Myocyte (in vitro differentiated cells): ENCODE measurements around the gene DCAF10. TPM values are rescaled to one million over a fixed set of nuclear protein-coding genes. Genes with fewer than 3 reads are reported as not detected.
A peak's percentile ranks its signal among the peaks of the same experiment; 100 is the strongest.
"Not testable (repeated sequence)": the region's sequence is repeated elsewhere in the genome, so short reads cannot be mapped to it uniquely, and the experiment has no call there.

ENCODE experiments used
- DNase-seq: peaks from one replicate; pipeline ENCODE4 v3.0.0-alpha.2; 2012; ENCODE audit warnings: low read depth
- total RNA-seq: library from RNA; depleted of rRNA; stranded (reverse); fragments of >200 nt; gene quantifications from 2 replicates; pipeline ENCODE4 v1.2.3, GENCODE V29; 2014

Gene DCAF10
- total RNA-seq, 1 donor from 2014 or later = 19.8 TPM

GRCh38 chr9:37906312-37907239 is 106.0 kb downstream of the DCAF10 start:
- DNase-seq = no peak

- DNase-seq = no peak
These were observed 107.7 kb downstream of the DCAF10 start for GRCh38 chr9:37908283-37908682.

DNA sequence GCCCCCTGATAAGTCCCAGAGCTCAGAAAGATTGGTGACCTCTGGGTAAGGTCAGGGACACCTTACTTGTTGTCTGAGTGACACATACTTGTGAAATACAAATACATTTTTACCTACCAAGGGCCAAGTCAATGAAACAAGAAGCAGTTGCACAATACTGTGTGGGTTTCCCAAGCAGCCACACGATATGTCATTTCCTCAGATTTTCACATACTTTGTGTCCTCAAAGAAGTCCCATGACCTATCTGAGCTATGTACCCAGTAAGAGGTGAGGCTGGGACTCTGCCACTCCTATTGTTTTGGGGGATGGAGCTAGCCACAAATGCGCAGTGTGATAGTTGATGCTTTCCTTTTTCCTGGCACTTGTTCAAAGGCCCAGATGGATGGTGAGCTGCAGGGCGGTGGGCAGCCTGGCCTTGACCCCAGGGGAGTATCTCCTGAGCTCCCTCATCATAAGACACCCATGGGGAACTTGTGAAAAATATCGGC is 108.1 kb downstream of the DCAF10 start:
- no peak for DNase-seq

- DNase-seq = no peak
These were observed 108.7 kb downstream of the DCAF10 start for GRCh38 chr9:37909326-37909725.

DNA sequence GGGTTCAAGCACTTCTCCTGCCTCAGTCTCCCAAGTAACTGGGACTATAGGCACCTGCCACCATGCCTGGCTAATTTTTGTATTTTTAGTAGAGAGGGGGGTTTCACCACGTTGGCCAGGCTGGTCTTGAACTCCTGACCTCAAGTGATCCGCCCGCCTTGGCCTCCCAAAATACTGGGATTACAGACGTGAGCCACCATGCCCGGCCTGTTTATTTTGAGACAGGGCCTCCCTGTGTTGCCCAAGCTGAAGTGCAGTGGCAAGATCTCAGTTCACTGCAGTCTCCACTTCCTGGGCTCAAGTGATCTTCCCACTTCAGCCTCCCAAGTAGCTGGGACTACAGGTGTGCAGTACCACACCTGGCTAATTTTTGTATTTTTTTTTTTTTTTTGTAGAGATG is 109.2 kb downstream of the DCAF10 start:
- not testable (repeated sequence) for DNase-seq

DNA sequence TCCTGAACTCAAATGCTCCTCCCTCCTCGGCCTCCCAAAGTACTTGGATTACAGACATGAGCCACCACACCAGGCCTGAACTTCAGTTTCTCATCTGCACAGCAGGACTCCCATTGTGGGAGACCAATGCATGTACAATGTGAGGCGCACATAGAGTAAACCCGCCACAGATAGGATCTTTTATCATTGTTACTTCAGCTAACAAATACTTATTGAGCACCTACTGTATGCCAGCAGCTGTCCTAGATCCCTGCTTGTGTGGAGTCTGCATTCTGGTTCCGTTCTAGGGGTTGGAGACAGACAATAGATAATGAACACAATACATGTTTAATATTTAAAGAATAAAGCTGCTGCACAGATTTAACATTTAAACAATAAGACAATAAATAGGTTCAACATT is 109.7 kb downstream of the DCAF10 start:
- no peak for DNase-seq

- DNase-seq = no peak
These were observed 110.7 kb downstream of the DCAF10 start for GRCh38 chr9:37911271-37911681.

DNA sequence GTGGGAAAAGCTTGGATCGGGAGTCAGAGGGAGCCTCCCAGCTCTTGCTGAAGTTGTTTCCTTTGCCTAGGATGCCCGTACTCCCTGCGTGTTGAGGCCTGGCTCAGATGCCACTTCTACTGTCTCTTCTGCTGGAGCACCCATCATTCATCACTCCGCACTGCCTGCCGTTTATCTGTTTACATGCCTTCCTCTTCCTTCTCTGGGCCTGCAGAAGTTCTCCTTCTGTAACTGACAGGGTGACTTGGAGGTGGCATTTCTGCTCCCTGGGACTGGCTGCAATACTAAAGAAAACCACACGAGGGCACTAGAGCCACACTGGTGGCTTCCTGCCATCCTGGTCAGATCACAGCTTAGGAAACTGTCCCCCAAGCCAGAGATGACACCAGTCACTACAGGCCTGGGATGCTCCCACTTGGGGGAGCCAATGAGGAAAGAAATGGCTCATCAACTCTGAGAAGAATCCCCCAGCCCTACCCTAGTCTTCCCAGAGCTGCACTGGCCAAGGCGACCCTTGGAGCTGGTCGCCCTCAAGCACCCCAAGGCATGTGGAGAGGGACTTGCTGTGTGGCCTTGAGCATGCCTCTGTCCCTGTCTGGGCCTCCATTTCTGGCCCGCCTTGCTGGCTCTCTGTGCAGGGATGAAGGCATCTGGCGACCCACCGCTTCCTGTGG is 113.0 kb downstream of the DCAF10 start:
- DNase-seq = peak; percentile 90

GRCh38 chr9:37914154-37914551 is 113.6 kb downstream of the DCAF10 start:
- DNase-seq = no peak

- peak; percentile 34 for DNase-seq
These were observed 114.2 kb downstream of the DCAF10 start for GRCh38 chr9:37914701-37915358.

GRCh38 chr9:37915911-37916470 is 115.4 kb downstream of the DCAF10 start:
- DNase-seq = no peak

DNA sequence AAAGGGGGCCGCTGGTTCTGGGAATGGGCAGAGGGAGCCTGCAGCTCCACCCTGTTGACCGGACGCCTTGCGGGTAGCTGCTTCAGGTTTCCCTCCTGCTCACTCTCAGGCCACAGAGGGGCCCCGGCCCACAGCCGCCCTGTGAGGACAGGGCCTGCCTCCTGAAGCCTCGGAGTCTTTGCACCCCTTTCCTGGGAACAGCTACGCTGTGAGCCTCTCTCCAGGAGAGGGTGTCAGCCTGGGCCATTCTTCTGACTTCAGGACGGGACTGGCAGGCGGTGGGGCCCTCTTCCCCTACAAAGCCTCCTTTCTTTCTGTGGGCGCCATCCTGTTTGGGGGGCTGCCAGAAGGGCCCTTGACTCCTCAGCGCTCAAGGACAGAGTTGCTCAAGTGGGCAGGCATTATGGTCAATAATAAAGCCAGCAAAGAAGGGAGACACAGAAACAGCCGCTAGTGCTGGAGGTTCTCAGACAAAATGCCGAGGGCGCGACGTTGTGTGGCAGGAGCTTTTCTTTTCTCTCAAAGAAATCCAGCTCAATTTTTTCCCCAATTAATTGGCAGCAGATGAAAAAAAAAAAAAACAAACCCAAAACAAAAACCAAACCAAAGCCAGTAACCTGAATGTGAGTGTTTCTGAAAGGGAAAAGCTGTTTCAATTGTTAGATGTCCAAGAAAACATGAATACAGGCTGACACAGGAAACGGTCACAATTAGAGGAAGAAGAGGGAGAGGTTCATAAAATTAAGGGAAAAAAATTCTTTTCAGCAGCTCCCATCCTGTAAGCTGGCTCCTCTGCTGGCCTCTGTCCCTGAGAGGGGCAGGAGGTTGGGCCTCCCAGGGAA is 116.1 kb downstream of the DCAF10 start:
- DNase-seq = no peak

Other genes with a start within 250 kb of the DCAF10 start
- 77.5 and 106 TPM in 2 replicates for gene FBXO10, start 224.4 kb upstream of the DCAF10 start, total RNA-seq
- 107 and 109 TPM in 2 replicates for gene TOMM5, start 208.2 kb upstream of the DCAF10 start, total RNA-seq
- 8.4 and 15.5 TPM in 2 replicates for gene FRMPD1, start 149.8 kb upstream of the DCAF10 start, total RNA-seq
- 1.2 and 3.7 TPM in 2 replicates for gene TRMT10B, start 47.0 kb upstream of the DCAF10 start, total RNA-seq
- gene EXOSC3, start 15.7 kb upstream of the DCAF10 start, total RNA-seq = 35.1 TPM in 2 replicates
- 40.1 and 41.5 TPM in 2 replicates for gene SLC25A51, start 103.3 kb downstream of the DCAF10 start, total RNA-seq